Measurements from ENCODE around the gene ANTXR1.

ANTXR1 gene

GRCh38 chr2:69102041-69102593 lies 89.1 kb downstream of the ANTXR1 start:
- DNase-seq: no peak

GRCh38 chr2:69103419-69103818 lies 90.4 kb downstream of the ANTXR1 start:
- DNase-seq: no peak

GRCh38 chr2:69104261-69104660 lies 91.3 kb downstream of the ANTXR1 start:
- no peak for DNase-seq

GRCh38 chr2:69109255-69109654 lies 96.3 kb downstream of the ANTXR1 start:
- no peak for DNase-seq

- no peak for DNase-seq
Observed at GRCh38 chr2:69111076-69111475, 98.1 kb downstream of the ANTXR1 start.

- DNase-seq: no peak
Observed at GRCh38 chr2:69113627-69114026, 100.6 kb downstream of the ANTXR1 start.

- DNase-seq: no peak
Observed at GRCh38 chr2:69114534-69114933, 101.6 kb downstream of the ANTXR1 start.

- no peak for DNase-seq
Observed at GRCh38 chr2:69116438-69116837, 103.5 kb downstream of the ANTXR1 start.

GRCh38 chr2:69118609-69119008 lies 105.6 kb downstream of the ANTXR1 start:
- no peak for DNase-seq

GRCh38 chr2:69119104-69119894 lies 106.3 kb downstream of the ANTXR1 start:
- no peak for DNase-seq

GRCh38 chr2:69122271-69122670 lies 109.3 kb downstream of the ANTXR1 start:
- no peak for DNase-seq

- DNase-seq: no peak
Observed at GRCh38 chr2:69123182-69123581, 110.2 kb downstream of the ANTXR1 start.

- no peak for DNase-seq
Observed at GRCh38 chr2:69124343-69124742, 111.4 kb downstream of the ANTXR1 start.

GRCh38 chr2:69125816-69126215 lies 112.8 kb downstream of the ANTXR1 start:
- no peak for DNase-seq

- no peak for DNase-seq
Observed at GRCh38 chr2:69126341-69126740, 113.4 kb downstream of the ANTXR1 start.

GRCh38 chr2:69131452-69131851 lies 118.5 kb downstream of the ANTXR1 start:
- DNase-seq: no peak

GRCh38 chr2:69131983-69132675 lies 119.2 kb downstream of the ANTXR1 start:
- no peak for DNase-seq

GRCh38 chr2:69132960-69133590 lies 120.1 kb downstream of the ANTXR1 start:
- no peak for DNase-seq

GRCh38 chr2:69133898-69134297 lies 120.9 kb downstream of the ANTXR1 start:
- DNase-seq: no peak

- DNase-seq: no peak
Observed at GRCh38 chr2:69134306-69134945, 121.4 kb downstream of the ANTXR1 start.

- DNase-seq: no peak
Observed at GRCh38 chr2:69138247-69138772, 125.3 kb downstream of the ANTXR1 start.

- DNase-seq: no peak
Observed at GRCh38 chr2:69138793-69139459, 125.9 kb downstream of the ANTXR1 start.

All from cortex of kidney (tissue), 1 donor.